Liver (tissue), 9 donors: Measurements from ENCODE around the gene CTSE. TPM values are rescaled to one million over a fixed set of nuclear protein-coding genes. Genes with fewer than 3 reads are reported as not detected.

Source experiments
- DNase-seq: peaks from one replicate; pipeline ENCODE4 v3.0.0-alpha.2; 2017; ENCODE audit warnings: low spot score
- H3K27ac ChIP-seq, 2 donors: one replicate each; pipeline ENCODE4 v1.7.0; 2013; ENCODE audit warnings: inconsistent platforms in 2 of 2, low read length in 2 of 2, control low read depth in 1 of 2, low read depth in 1 of 2, mild to moderate bottlenecking in 1 of 2
- H3K27me3 ChIP-seq, 4 donors: one replicate each; pipeline versions ENCODE4 v1.6.1 to v1.7.0; 2013; ENCODE audit warnings: low read length in 3 of 4, inconsistent platforms in 1 of 4, mild to moderate bottlenecking in 1 of 4, moderate library complexity in 1 of 4; ENCODE audit not compliant: control insufficient read depth in 4 of 4, insufficient read depth in 4 of 4
- H3K36me3 ChIP-seq, 4 donors: one replicate each; pipeline versions ENCODE4 v1.6.1 to v1.7.0; 2013; ENCODE audit warnings: low read length in 3 of 4, mild to moderate bottlenecking in 3 of 4, low read depth in 1 of 4, moderate library complexity in 1 of 4; ENCODE audit not compliant: control insufficient read depth in 4 of 4, insufficient read depth in 3 of 4
- H3K4me1 ChIP-seq, 4 donors: one replicate each; pipeline versions ENCODE4 v1.6.1 to v1.7.0; 2013; ENCODE audit warnings: low read length in 3 of 4, mild to moderate bottlenecking in 3 of 4, moderate library complexity in 1 of 4; ENCODE audit not compliant: control insufficient read depth in 4 of 4, insufficient read depth in 4 of 4
- H3K4me3 ChIP-seq, 3 donors: one replicate each; pipeline versions ENCODE4 v1.6.1 to v1.7.0; 2013; ENCODE audit warnings: low read length in 3 of 3, control low read depth in 1 of 3, low read depth in 1 of 3, mild to moderate bottlenecking in 1 of 3
- H3K9ac ChIP-seq, 2 donors: one replicate each; pipeline ENCODE4 v1.7.0; 2013; ENCODE audit warnings: low read length in 2 of 2, mild to moderate bottlenecking in 2 of 2, moderate library complexity in 2 of 2, control low read depth in 1 of 2, low read depth in 1 of 2
- H3K9me3 ChIP-seq, 4 donors: one replicate each; pipeline versions ENCODE4 v1.6.1 to v1.7.0; 2013; ENCODE audit warnings: low read length in 3 of 4; ENCODE audit not compliant: control insufficient read depth in 4 of 4
- ATF3 ChIP-seq: IDR thresholded peaks from 2 replicates; pipeline ENCODE4 v1.6.1; 2016; ENCODE audit warnings: antibody characterized with exemption
- CTCF ChIP-seq: fragments of 150-350 bp; IDR thresholded peaks from 2 replicates; pipeline ENCODE4 v1.5.1; 2017; ENCODE audit warnings: improper control_type of control experiment, low read depth, low read length; ENCODE audit not compliant: missing input control
- EGR1 ChIP-seq, 2 donors: IDR thresholded peaks; 2 replicates each; pipeline ENCODE4 v1.6.1; 2016 to 2018; ENCODE audit warnings: antibody characterized with exemption in 2 of 2, low read depth in 2 of 2
- FOXA1 ChIP-seq: IDR thresholded peaks from 2 replicates; pipeline ENCODE4 v1.6.1; 2016; ENCODE audit warnings: antibody characterized with exemption
- FOXA2 ChIP-seq: IDR thresholded peaks from 2 replicates; pipeline ENCODE4 v1.6.1; 2016; ENCODE audit warnings: antibody characterized with exemption
- GABPA ChIP-seq, 2 donors: IDR thresholded peaks in 1 of 2; conservative IDR thresholded peaks in 1 of 2; 2 replicates each; pipeline ENCODE4 v1.6.1; 2016; ENCODE audit warnings: antibody characterized with exemption in 2 of 2, mild to moderate bottlenecking in 1 of 2, moderate library complexity in 1 of 2
- HNF4A ChIP-seq, 2 donors: conservative IDR thresholded peaks; 2 replicates each; pipeline ENCODE4 v1.6.1; 2016; ENCODE audit warnings: antibody characterized with exemption in 2 of 2, mild to moderate bottlenecking in 2 of 2
- HNF4G ChIP-seq: IDR thresholded peaks from 2 replicates; pipeline ENCODE4 v1.6.1; 2016; ENCODE audit warnings: antibody characterized with exemption
- JUND ChIP-seq, 2 donors: IDR thresholded peaks; 2 replicates each; pipeline ENCODE4 v1.6.1; 2016; ENCODE audit warnings: antibody characterized with exemption in 2 of 2
- MAX ChIP-seq: IDR thresholded peaks from 2 replicates; pipeline ENCODE4 v1.6.1; 2016; ENCODE audit warnings: antibody characterized with exemption
- NR2F2 ChIP-seq: IDR thresholded peaks from 2 replicates; pipeline ENCODE4 v1.6.1; 2016; ENCODE audit warnings: antibody characterized with exemption
- RAD21 ChIP-seq, 2 donors: IDR thresholded peaks; 2 replicates each; pipeline ENCODE4 v1.6.1; 2016; ENCODE audit warnings: antibody characterized with exemption in 2 of 2, mild to moderate bottlenecking in 2 of 2
- REST ChIP-seq: IDR thresholded peaks from 2 replicates; pipeline ENCODE4 v1.6.1; 2016; ENCODE audit warnings: antibody characterized with exemption, mild to moderate bottlenecking
- RXRA ChIP-seq, 2 donors: IDR thresholded peaks; 2 replicates each; pipeline ENCODE4 v1.6.1; 2017 to 2018; ENCODE audit warnings: antibody characterized with exemption in 2 of 2, mild to moderate bottlenecking in 1 of 2
- SP1 ChIP-seq: IDR thresholded peaks from 2 replicates; pipeline ENCODE4 v1.6.1; 2018; ENCODE audit warnings: antibody characterized with exemption, mild to moderate bottlenecking
- TAF1 ChIP-seq: conservative IDR thresholded peaks from 2 replicates; pipeline ENCODE4 v1.6.1; 2016; ENCODE audit warnings: antibody characterized with exemption, mild to moderate bottlenecking
- YY1 ChIP-seq: IDR thresholded peaks from 2 replicates; pipeline ENCODE4 v1.6.1; 2016; ENCODE audit warnings: antibody characterized with exemption, mild to moderate bottlenecking
- ZBTB33 ChIP-seq: IDR thresholded peaks from 2 replicates; pipeline ENCODE4 v1.6.1; 2016; ENCODE audit warnings: antibody characterized with exemption
- WGBS: extraction: QIAGEN DNeasy Blood & Tissue Kit; methylation state at CpG from one replicate; pipeline ENCODE4 v1.1.7; 2013; 5-methylcytosine and 5-hydroxymethylcytosine counted together
- polyA plus RNA-seq, 2 donors: library from polyadenylated mRNA; stranded (reverse) in 1 of 2; unstranded in 1 of 2; fragments of 200-250 nt in 1 of 2; fragments of >200 nt in 1 of 2; fragmentation: Nextera tagmentation in 1 of 2; extraction: Ambion mirVana in 1 of 2; gene quantifications; one replicate each; pipeline versions ENCODE4 v1.2.1 to v1.2.3, GENCODE V29; 2013 to 2015
- total RNA-seq, 2 donors: library from RNA; depleted of rRNA; stranded (reverse); fragments of >200 nt; gene quantifications; one replicate each; pipeline ENCODE4 v1.2.3, GENCODE V29; 2014
- donor health status: healthy.
- donor health status: healthy.
- donor health status: healthy.
- donor health status: healthy.
- donor health status: healthy.

The CTSE gene
- total and polyA plus RNA-seq, 4 donors, result under 0.01 to 32.8 (median 0.06) TPM

GRCh38 chr1:205994346-205994745, 29.3 kb downstream of the CTSE start:
- H3K27ac ChIP-seq, result no peak overlapping the region
- H3K4me3 ChIP-seq, result no peak overlapping the region
- no peak for DNase-seq
- H3K27me3 ChIP-seq, result no peaks in the 10 kb centered on the region
- H3K36me3 ChIP-seq, result no peaks in the 10 kb centered on the region
- H3K4me1 ChIP-seq, result peaks cover 0 to 8% (median 4%) of the 10 kb centered on the region in 4 donors
- H3K9ac ChIP-seq, result no peak overlapping the region
- TF ChIP-seq TAF1 (no peak), SP1 (no peak), FOXA2 (no peak), FOXA1 (no peak), HNF4A (conservative IDR thresholded peaks at IDR 0.05) (no peak), NR2F2 (no peak), EGR1 (IDR thresholded peaks at IDR 0.05; ENCODE audit: low read depth in 2 of 2) (no peak), JUND (IDR thresholded peaks at IDR 0.05) (no peak), REST (no peak), ATF3 (no peak), RXRA (IDR thresholded peaks at IDR 0.05) (no peak), GABPA (IDR thresholded peaks at IDR 0.05 in 1 of 2, conservative IDR thresholded peaks at IDR 0.05 in 1 of 2) (no peak), MAX (no peak), ZBTB33 (no peak), YY1 (no peak), CTCF (no peak), RAD21 (IDR thresholded peaks at IDR 0.05) (no peak), HNF4G (no peak)
- 77% methylated on average over 4 of the region's 4 CpGs for WGBS
- no peaks in the 10 kb centered on the region for H3K9me3 ChIP-seq
